Measurements from ENCODE around the gene MATR3. TPM values are rescaled to one million over a fixed set of nuclear protein-coding genes. Genes with fewer than 3 reads are reported as not detected.

Gene MATR3
- total RNA-seq, 4 donors from 2014 or later, result 155 to 222 (median 211) TPM

DNA sequence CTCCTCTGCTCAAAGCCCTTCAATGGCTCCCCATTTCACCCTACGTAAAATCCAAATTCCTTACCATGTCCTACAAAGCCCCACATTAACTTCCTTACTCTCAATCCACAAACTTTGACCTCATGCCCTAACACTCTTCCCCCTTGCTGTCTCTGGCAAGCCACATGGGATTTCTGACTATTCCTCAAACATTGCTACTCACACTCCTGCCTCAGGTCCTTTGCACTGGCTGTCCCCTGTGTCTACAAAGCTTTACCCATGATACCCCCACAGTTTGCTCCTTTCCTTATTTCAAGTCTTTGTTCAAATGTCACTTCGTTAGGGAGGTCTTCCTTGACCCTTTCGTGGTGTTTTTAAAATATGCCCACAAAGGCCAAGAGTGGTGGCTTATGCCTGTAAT lies 40.4 kb upstream of the MATR3 start:
- TF ChIP-seq, protein P1, sequence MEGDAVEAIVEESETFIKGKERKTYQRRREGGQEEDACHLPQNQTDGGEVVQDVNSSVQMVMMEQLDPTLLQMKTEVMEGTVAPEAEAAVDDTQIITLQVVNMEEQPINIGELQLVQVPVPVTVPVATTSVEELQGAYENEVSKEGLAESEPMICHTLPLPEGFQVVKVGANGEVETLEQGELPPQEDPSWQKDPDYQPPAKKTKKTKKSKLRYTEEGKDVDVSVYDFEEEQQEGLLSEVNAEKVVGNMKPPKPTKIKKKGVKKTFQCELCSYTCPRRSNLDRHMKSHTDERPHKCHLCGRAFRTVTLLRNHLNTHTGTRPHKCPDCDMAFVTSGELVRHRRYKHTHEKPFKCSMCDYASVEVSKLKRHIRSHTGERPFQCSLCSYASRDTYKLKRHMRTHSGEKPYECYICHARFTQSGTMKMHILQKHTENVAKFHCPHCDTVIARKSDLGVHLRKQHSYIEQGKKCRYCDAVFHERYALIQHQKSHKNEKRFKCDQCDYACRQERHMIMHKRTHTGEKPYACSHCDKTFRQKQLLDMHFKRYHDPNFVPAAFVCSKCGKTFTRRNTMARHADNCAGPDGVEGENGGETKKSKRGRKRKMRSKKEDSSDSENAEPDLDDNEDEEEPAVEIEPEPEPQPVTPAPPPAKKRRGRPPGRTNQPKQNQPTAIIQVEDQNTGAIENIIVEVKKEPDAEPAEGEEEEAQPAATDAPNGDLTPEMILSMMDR (IDR thresholded peaks at IDR 0.05), result no peak
- no peak for ATAC-seq (ENCODE audit: low FRiP score)
- DNase-seq (ENCODE audit: low spot score), result no peak

GRCh38 chr5:139256820-139257219 lies 36.7 kb upstream of the MATR3 start:
- ATAC-seq (ENCODE audit: low FRiP score), result no peak
- TF ChIP-seq, protein P1 (IDR thresholded peaks at IDR 0.05), result no peak

DNA sequence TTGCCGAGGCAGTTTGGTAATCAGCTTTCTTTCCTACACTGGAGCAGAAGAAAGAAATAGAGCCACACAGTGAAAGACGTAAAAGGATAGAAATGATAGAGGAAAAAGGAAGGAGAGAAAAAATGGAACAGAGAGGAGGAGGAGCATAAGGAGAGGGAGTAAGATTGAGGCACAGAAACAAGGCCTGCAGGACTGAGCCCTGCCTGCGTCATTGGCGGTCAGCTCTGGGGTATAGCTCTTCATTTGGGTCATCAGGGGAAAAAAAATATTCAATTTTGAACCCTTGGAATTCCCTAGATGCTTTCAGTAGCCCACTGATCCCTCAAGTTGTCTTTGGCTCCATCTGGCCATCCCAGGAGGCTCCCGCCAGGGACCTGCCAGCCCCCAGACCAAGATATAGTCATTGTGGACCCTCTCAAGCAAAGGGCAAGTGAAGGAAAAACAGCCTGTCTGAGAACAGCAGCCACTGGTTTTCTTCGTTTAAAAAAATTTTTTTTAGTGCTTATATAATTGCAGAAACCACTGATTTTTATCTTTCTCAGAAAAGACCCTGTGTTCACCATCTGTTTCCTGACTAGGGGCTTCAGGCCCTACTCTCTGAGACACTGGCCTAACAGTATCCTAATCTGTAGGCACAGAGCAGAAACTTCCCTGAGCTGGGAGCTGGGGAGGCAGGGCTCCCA lies 31.3 kb upstream of the MATR3 start:
- ATAC-seq (ENCODE audit: low FRiP score), result no peak
- no peak for DNase-seq (ENCODE audit: low spot score)
- TF ChIP-seq, protein P1 (IDR thresholded peaks at IDR 0.05), result no peak

More at GRCh38 chr5:139256820-139257219, 36.7 kb upstream of the MATR3 start:
- DNase-seq (ENCODE audit: low spot score), result no peak

- DNase-seq (ENCODE audit: low spot score), result peak; percentile 38
- TF ChIP-seq, protein P1 (IDR thresholded peaks at IDR 0.05), result no peak
- peak; percentile 97 for ATAC-seq (ENCODE audit: low FRiP score)
Observed at GRCh38 chr5:139262742-139263445, 30.6 kb upstream of the MATR3 start.

GRCh38 chr5:139263536-139263935 lies 30.0 kb upstream of the MATR3 start:
- TF ChIP-seq, protein P1 (IDR thresholded peaks at IDR 0.05), result no peak
- DNase-seq (ENCODE audit: low spot score) (no peak), ATAC-seq (ENCODE audit: low FRiP score) (no peak)

DNA sequence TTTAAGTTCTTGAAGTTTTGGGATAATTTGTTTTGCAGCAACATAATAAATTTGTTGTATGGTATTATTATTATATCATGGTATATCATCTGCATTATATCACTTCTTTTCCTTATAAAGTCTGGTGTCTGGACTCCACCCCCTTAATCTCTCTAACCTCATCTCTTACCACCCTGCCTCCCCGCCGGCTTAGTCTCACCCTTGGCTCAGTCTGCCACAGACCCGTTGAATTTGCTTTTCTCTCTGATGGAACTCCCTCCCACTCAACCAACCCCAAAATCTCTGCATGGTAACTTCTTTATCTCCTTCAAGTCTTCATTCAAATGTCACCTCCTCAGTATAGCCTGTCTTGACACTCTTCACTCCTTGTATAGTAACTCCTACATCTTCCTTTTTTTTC lies 29.6 kb upstream of the MATR3 start:
- DNase-seq (ENCODE audit: low spot score), result no peak
- ATAC-seq (ENCODE audit: low FRiP score), result no peak
- TF ChIP-seq, protein P1 (IDR thresholded peaks at IDR 0.05), result no peak

DNA sequence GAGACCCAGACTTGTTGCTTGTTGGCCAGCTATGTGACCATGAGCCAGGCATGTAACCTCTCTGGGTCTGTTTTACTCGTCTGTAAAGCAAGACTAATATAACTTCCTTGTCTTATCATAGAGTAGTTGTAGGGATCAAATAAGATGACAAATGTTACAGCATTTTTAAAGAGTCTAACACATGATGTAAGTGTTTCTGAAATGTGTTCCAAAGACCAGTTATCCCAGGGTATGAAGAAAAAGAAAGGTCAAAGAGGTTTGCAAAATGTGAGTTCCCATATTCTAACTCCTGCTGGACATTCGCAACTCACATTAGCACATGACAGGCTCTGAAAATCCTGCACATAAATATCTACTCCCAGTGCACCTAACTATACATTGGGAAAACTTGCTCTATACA lies 28.5 kb upstream of the MATR3 start:
- no peak for DNase-seq (ENCODE audit: low spot score)
- TF ChIP-seq, protein P1 (IDR thresholded peaks at IDR 0.05), result no peak
- ATAC-seq (ENCODE audit: low FRiP score), result no peak
